ENCODE measurements around the gene SORCS2.

DNA sequence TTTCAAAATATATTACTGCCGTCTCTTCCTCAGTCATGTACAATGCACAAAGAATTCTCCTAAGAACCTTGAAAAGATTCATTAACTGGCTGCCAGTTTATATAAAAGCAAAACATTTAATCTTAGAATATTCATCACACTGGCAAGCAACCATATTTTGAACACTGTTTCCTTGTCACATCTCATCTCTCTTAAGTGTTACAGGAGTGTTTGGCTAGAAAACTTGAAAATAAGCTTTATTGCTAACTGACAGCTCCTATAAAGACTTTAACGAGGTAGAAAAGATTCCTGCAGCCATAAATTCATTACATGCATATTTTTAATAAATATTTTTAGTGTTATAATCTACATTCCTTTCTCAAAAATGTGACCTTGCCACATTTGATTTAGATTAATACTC, 597.7 kb downstream of the SORCS2 start:
- TF ChIP-seq FOXP2 (optimal IDR thresholded peaks at IDR 0.05; ENCODE audit: borderline replicate concordance, extremely low read depth, extremely low read length, insufficient read depth) (no peak), REST (IDR thresholded peaks at IDR 0.05; ENCODE audit: insufficient read depth in 1 of 2, low read depth in 2 of 2, low read length in 2 of 2) (no peak), POLR2AphosphoS5 (IDR thresholded peaks at IDR 0.05; ENCODE audit: low read depth, low read length) (no peak), SIN3A (IDR thresholded peaks at IDR 0.05; ENCODE audit: borderline replicate concordance, insufficient read depth, low read length) (no peak), TAF1 (IDR thresholded peaks at IDR 0.05; ENCODE audit: borderline replicate concordance, insufficient read depth, low read length) (no peak)

Data from PFSK-1 (cell line).